ENCODE data around the gene ZNF143. TPM values are rescaled to one million over a fixed set of nuclear protein-coding genes. Genes with fewer than 3 reads are reported as not detected.

ZNF143 gene
- total and polyA plus RNA-seq, 8 donors: 5.3 to 18.9 (median 11.9) TPM

DNA sequence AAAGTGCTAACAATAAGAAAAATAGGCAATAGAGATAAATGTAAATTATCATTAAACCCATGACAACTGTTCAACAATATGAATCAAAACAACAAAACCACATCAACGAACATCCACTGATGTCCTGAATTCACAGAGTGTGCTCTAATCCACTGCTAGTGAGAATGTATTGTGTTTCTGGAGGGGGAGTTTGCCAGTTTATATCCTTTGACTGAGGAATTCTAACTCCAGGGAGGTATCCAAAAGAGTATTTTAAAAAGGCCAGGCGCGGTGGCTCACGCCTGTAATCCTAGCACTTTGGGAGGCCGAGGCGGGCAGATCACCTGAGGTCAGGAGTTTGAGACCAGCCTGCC is 110.9 kb downstream of the ZNF143 start:
- H3K36me3 ChIP-seq: peaks cover 0 to 2% (median 0%) of the 10 kb centered on the region in 3 donors
- peaks cover 24 to 29% (median 28%) of the 10 kb centered on the region in 3 donors for H3K4me1 ChIP-seq
- H3K27ac ChIP-seq: no peak overlapping the region
- no peaks in the 10 kb centered on the region for H3K27me3 ChIP-seq
- TF ChIP-seq, protein P1, sequence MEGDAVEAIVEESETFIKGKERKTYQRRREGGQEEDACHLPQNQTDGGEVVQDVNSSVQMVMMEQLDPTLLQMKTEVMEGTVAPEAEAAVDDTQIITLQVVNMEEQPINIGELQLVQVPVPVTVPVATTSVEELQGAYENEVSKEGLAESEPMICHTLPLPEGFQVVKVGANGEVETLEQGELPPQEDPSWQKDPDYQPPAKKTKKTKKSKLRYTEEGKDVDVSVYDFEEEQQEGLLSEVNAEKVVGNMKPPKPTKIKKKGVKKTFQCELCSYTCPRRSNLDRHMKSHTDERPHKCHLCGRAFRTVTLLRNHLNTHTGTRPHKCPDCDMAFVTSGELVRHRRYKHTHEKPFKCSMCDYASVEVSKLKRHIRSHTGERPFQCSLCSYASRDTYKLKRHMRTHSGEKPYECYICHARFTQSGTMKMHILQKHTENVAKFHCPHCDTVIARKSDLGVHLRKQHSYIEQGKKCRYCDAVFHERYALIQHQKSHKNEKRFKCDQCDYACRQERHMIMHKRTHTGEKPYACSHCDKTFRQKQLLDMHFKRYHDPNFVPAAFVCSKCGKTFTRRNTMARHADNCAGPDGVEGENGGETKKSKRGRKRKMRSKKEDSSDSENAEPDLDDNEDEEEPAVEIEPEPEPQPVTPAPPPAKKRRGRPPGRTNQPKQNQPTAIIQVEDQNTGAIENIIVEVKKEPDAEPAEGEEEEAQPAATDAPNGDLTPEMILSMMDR (IDR thresholded peaks at IDR 0.05): no peak
- intact Hi-C loops (cut with DNase I): no loop called here
- H3K9me3 ChIP-seq: no peaks in the 10 kb centered on the region
- FAIRE-seq (no peak), ATAC-seq (no peak), DNase-seq (no peak)
- WGBS, 2 donors: 96% methylated on average over 6 of the region's 6 CpGs
- no peak overlapping the region for H3K4me3 ChIP-seq

DNA sequence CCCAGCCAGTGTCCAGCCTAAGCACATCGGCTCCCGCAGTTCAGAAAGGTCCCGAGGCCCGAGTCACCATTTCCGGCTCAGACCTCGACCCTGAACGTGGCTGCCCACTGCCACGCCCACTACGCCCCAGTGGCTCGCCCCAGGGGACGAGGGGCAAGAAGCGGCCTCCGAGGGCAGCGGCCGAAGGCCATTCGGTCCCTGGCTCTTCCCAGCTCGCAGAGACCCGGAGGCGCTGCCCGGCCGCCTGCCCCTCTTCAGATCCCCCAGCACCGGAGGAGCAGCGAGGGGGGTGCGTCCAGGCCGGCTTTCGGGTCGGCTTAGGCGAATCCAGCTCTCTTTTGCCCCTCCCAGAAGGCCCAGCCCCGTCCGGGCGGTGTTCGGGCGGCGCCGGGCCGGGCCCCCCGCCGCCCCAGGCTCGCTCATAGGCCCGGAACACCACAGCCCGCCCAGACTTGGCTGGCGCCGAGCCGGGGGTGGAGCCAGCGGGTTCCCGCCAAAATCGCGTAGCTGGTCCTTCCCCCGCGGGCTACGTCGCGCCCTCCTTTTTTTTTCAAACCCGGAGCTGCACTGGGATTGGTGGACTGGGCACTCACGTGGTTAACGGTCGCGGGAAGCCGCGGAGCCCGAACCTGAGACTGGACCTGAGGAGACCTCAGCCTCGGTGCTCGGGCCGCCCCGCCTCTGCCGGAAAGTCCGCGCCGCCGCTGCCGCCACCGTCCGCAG is 112.4 kb downstream of the ZNF143 start, which contains the start of gene WEE1:
Gene WEE1, plus strand, starts transcription at position 619 of the 723 bp plus-strand sequence. CDS start 264 bp downstream, outside the sequence.
- TF ChIP-seq, protein P1 (IDR thresholded peaks at IDR 0.05): no peak
- Histone ChIP-seq H3K27me3 (no peaks in the 10 kb centered on the region), H3K4me3 (peak within 1 kb of the TSS; percentile 49 to 79 (median 70)), H3K36me3 (peaks cover 0 to 12% (median 0%) of the 10 kb centered on the region in 3 donors), H3K4me1 (peaks cover 16 to 25% (median 22%) of the 10 kb centered on the region in 3 donors), H3K27ac (peak within 1 kb of the TSS; percentile 92 to 98 (median 96)), H3K9me3 (no peaks in the 10 kb centered on the region)
- intact Hi-C loops (cut with DNase I): no loop called here
- peak; percentile 98 to 99 (median 99) for DNase-seq
- FAIRE-seq: no peak
- ATAC-seq: peak; percentile 87 to 93 (median 88)
- WGBS, 2 donors: 0 to 1% methylated on average over 64 to 73 of the region's 73 CpGs

DNA sequence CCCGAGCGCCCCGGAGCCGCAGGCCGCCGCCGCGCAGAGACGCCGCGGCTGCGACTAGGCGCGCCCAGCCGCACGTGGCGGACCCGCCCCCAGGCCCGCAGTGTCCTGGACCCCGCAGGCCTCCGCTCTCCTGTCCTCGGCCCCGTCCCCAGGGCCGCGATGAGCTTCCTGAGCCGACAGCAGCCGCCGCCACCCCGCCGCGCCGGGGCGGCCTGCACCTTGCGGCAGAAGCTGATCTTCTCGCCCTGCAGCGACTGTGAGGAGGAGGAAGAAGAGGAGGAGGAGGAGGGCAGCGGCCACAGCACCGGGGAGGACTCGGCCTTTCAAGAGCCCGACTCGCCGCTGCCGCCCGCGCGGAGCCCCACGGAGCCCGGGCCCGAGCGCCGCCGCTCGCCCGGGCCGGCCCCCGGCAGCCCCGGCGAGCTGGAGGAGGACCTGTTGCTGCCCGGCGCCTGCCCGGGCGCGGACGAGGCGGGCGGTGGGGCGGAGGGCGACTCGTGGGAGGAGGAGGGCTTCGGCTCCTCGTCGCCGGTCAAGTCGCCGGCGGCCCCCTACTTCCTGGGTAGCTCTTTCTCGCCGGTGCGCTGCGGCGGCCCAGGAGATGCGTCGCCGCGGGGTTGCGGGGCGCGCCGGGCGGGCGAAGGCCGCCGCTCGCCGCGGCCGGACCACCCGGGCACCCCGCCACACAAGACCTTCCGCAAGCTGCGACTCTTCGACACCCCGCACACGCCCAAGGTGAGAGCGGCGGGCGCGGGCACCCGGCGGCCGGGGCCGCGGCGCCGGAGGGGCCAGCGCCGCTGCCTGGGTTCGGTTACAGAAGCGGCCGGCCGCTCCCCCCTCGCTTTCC is 113.2 kb downstream of the ZNF143 start:
- peak in 5 of 6 donors; percentile 34 to 77 (median 64) for DNase-seq
- H3K4me1 ChIP-seq: peaks cover 9 to 17% (median 16%) of the 10 kb centered on the region in 3 donors
- H3K4me3 ChIP-seq: peak overlapping the region; percentile 49 to 79 (median 70)
- TF ChIP-seq, protein P1 (IDR thresholded peaks at IDR 0.05): no peak
- H3K36me3 ChIP-seq: peaks cover 0 to 15% (median 0%) of the 10 kb centered on the region in 3 donors
- 0 to 1% methylated on average over 67 to 122 of the region's 122 CpGs for WGBS, 2 donors
- intact Hi-C loops (cut with DNase I): no loop called here
- peak overlapping the region; percentile 92 to 98 (median 96) for H3K27ac ChIP-seq
- H3K9me3 ChIP-seq: no peaks in the 10 kb centered on the region
- ATAC-seq: no peak
- H3K27me3 ChIP-seq: no peaks in the 10 kb centered on the region
- FAIRE-seq: no peak

DNA sequence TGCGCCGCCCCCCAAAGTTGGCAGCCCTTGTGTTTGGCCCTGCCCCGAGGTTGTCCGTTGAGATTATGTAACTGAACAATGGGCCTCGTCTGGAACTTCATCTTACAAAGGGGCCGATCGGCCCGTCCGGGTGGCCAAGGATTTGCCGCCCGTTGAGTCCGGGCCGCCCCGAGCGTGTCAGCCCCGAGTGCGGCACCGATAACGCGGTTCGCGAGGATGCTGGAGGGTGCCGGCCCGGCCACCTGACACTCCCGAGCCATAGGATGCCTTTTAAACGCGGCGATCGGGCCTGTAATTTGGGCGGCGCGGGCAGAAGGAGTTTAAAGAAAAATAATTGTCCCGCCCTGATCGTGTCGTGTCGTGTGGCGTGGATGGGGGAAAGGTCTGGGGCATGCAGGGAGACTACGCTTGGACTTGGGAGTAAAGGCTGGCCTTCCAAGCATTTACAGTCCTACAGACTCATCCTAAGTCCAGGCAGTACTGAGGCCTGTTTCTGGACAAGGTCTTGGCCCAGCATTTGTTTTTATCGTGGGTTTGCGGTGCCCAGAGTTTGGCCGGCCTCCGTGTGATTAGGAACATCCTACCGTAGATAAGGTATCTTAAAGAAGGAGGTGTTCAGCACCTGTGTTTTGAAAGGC is 113.9 kb downstream of the ZNF143 start:
- DNase-seq (peak in 5 of 6 donors; percentile 28 to 74 (median 58)), FAIRE-seq (no peak), ATAC-seq (no peak)
- 0 to 1% methylated on average over 41 to 43 of the region's 43 CpGs for WGBS, 2 donors
- Histone ChIP-seq H3K4me1 (peaks cover 4 to 13% (median 12%) of the 10 kb centered on the region in 3 donors), H3K4me3 (peak overlapping the region; percentile 49 to 79 (median 70)), H3K27me3 (no peaks in the 10 kb centered on the region), H3K36me3 (peaks cover 0 to 15% (median 0%) of the 10 kb centered on the region in 3 donors), H3K9me3 (no peaks in the 10 kb centered on the region), H3K27ac (peak overlapping the region; percentile 14 to 98 (median 66))
- TF ChIP-seq, protein P1 (IDR thresholded peaks at IDR 0.05): no peak
- intact Hi-C loops (cut with DNase I): no loop called here
